ENCODE measurements around the gene ATP5F1D.

The ATP5F1D gene

DNA sequence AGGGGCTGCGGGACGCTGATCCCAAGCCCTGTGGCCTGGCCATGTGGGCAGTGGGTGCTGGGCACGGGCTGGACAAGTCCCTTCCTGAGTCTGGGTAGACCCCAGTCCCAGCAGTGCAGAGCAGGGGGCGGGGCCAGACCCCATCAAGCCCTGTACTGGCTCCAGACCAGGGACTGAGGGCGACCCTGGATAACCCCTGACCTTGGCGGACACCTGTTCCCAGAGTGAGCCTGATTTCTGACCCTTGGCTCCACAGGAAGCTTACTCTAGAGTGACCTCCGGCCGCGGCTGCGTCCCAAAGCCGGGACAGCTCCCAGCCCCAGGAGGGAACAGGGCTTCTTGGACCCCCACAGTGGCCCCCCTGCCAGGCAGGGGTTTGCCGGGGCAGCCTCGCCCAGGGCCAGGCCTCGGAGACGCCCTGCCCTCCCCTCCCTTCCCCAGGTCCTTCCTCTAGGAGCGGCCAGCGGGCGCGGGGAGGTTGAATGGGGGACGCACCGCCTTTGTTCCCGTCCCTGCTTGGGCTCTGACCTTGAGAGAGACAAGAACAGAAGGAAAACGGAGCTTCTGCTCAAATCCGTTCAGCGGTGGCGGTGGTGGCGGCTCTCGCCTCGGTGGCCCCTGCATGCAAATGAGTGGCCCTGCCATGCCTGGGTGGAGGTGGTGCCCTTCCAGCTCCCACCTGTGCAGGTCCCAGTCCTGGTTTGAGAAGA is 41.8 kb downstream of the ATP5F1D start:
- no peak for DNase-seq (ENCODE audit: low read depth)

DNA sequence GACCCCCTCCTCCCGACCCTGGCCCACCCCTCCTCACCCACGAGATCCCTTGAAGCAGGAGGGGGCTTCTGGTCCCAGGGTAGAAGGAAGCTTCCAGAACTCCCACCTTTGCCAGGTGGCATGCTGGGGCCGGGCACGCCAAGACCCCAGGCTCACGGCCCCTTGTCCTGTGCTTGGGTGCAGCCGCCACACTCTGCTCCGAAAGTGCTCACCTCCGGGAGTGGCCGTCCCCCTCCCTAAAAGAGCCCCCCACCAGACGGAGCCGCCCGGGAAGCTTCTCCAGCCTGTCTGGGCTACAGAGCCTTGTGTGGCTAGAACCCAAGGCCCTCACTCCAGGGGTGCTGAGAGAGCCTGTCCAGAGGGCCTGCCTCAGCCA is 42.4 kb downstream of the ATP5F1D start:
- DNase-seq (ENCODE audit: low read depth) = no peak

GRCh38 chr19:1284293-1284978 is 42.9 kb downstream of the ATP5F1D start:
- DNase-seq (ENCODE audit: low read depth) = no peak

- DNase-seq (ENCODE audit: low read depth) = no peak
These were observed 43.6 kb downstream of the ATP5F1D start for GRCh38 chr19:1284979-1285736.

GRCh38 chr19:1285737-1286360 is 44.3 kb downstream of the ATP5F1D start, which contains the start of gene EFNA2:
Gene EFNA2 (plus strand): TSS chr19:1285873. CDS start chr19:1286169, 296 bp downstream.
- DNase-seq (ENCODE audit: low read depth) = no peak

DNA sequence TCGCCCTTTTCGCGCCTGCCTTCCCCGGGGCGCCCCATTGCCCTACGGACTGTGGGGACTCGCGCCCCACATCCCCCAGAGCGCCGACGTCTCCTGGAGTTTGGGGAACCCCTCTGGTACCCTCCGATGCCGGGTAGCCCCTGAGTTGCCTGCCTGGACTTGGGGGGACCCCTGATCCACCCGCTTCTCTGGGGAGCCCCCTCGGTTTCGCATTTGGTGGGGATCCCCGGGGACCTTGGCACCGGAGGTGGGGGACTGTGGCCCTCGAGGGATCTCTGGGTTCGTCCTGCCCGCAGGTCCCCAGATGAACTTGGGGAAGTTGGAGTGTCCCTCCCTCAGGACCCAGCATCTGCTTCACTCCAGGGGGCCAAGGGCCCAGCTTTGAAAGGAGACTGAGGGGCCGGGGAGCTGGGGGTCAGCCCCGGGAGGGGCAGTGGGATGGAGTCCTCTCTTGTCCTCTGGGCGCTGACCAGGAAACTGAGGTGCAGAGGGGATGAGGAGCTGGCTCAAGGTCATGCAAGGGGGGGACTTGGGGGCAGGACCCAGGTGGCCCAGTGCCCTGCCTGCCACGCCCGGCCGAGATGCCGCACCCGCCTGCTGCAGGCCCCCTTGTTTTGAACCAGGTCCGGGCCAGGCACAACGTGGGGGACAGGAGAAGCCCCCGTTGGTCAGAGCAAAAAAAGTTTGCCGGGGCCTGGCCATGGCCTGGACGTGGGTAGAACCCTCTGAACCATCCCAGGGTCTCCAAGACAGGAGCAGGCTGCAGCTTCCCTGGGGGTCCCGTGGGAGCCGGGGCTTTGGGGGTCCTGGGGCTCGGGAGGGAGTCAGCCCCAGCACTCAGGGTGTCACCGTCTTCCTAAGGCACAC is 45.2 kb downstream of the ATP5F1D start:
- no peak for DNase-seq (ENCODE audit: low read depth)

- no peak for DNase-seq (ENCODE audit: low read depth)
These were observed 46.0 kb downstream of the ATP5F1D start for GRCh38 chr19:1287354-1288225.

DNA sequence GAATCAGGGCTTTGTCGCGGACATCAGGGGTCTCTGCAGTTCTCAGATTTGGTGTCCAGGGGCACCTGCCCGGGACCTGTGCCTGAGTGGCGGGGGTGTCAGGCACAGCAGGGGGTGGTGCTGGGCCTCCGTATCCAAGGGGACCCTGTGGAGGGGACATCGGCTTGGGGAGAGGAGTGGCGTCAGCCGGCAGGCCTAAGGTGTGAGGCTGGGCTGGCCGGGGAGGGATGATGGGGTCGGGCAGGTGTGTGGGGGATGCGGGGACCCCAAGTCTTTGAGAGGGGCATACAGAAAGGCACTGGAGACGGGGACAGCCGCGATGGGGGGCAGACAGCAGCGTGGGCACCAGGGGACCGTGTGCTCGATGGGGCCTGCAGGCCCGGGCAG is 46.7 kb downstream of the ATP5F1D start:
- DNase-seq (ENCODE audit: low read depth) = no peak

- DNase-seq (ENCODE audit: low read depth) = no peak
These were observed 47.5 kb downstream of the ATP5F1D start for GRCh38 chr19:1288833-1289685.

- DNase-seq (ENCODE audit: low read depth) = no peak
These were observed 48.1 kb downstream of the ATP5F1D start for GRCh38 chr19:1289686-1290025.

GRCh38 chr19:1290196-1290702 is 48.7 kb downstream of the ATP5F1D start:
- DNase-seq (ENCODE audit: low read depth) = no peak

DNA sequence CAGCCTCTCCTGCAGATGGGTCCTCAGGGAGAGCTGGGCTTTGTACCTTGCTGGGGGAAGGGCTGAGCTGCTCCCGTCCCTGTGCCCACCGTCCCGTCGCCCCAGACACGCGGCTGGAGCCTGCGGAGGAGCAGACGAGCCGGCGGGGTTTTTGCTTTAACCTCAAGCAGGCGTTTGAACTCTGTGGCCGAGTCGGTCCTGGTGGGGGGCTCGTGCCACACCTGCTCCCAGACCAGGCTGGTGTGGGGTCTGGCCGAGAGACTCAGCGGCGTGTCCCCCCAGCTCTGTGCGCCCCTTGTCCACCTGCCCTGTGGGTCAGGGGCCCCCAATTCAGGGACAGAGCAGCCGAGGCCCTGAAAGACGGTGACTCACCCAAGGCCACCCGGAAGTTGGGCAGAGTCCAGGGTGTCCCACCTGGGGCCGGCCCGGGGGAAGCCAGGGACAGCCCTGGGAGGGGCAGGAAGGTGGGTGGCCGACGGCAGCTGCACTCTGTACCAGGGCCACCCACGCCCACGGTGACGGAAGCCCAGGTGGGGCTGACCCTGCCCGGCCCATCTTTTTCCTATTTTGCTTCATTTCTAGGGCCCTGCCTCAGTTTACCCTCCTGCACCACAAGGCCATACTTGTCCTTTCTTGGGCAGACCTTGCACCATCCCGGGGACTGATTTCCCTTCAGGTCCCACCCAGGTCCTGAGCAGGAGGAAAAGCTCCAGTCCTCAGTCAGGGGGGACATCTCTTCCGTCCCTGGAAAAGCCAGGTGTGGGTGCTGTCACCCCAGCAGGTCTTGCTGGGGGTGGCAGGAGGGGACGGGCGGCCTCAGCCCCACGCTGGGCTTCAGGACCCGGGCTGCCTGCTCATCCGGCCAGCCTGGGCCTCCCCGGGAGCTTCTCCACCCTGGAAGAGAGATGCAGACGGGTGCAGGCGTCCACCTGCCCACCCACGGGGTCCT is 49.4 kb downstream of the ATP5F1D start:
- DNase-seq (ENCODE audit: low read depth) = no peak

- DNase-seq (ENCODE audit: low read depth) = no peak
These were observed 50.3 kb downstream of the ATP5F1D start for GRCh38 chr19:1291761-1292418.

DNA sequence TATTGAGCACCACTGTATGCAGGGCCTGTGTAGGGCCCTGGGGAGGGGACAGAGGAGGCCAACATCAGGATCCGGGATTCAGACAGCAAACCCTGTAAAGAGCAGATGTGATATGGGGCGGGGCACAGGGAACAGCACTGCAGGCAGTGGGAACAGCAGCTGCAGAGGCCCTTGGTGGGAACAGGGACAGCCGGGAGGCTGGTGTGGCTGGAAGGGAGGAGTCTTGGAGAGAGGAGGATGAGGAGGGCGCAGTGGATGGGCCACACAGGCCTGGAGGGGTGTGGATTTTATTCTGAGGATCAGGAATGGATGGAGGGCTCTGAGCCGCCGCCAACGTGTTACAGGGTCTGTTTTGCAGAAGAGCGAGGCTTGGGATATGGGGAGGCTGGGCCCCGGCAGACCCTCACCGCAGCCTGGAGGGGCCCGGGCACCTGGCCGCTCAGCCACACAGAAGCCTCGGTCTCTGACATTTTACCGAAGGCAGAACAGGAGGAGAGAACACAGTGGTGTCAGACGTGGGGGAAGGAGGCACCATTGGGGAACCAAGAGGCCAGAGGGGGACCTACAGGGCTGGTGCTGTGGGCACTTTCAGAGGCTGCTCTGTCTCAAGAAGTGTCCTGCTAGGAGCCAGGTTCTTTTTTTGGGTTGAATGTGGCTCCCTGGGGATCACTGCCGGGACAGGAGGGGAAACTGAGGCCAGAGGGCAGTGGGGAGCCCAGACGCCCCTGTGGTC is 51.0 kb downstream of the ATP5F1D start:
- DNase-seq (ENCODE audit: low read depth) = no peak

- DNase-seq (ENCODE audit: low read depth) = no peak
These were observed 52.4 kb downstream of the ATP5F1D start for GRCh38 chr19:1293782-1294604.
